ENCODE data around the gene SPG7. TPM values are rescaled to one million over a fixed set of nuclear protein-coding genes. Genes with fewer than 3 reads are reported as not detected.
A peak's percentile ranks its signal among the peaks of the same experiment; 100 is the strongest.

SPG7 gene
- total RNA-seq, 3 donors from 2014 or later (not counting 1 experiment from before 2014, with no cell fraction given): 142 to 195 (median 180) TPM

- H3K27me3 Mint-ChIP-seq (ENCODE audit: low read depth in 2 of 2): no peaks in the 10 kb centered on the region
- DNase-seq (no peak), ATAC-seq (peak; percentile 10 to 25 (median 21))
- Histone ChIP-seq H3K9me3 (ENCODE audit: control insufficient read depth, insufficient read depth, low read length) (peaks cover 4% of the 10 kb centered on the region), H3K36me3 (ENCODE audit: control insufficient read depth, insufficient read depth, low read length) (no peaks in the 10 kb centered on the region), H3K27me3 (ENCODE audit: control insufficient read depth, insufficient read depth, low read length) (no peaks in the 10 kb centered on the region), H3K4me1 (ENCODE audit: control insufficient read depth, insufficient read depth, low read length) (peaks cover 88% of the 10 kb centered on the region), H3K27ac (ENCODE audit: low read length) (no peak overlapping the region), H3K4me3 (ENCODE audit: low read length) (no peak overlapping the region)
- peak overlapping the region; percentile 6 to 52 for H3K27ac Mint-ChIP-seq
- TF ChIP-seq CTCF (IDR thresholded peaks at IDR 0.05): no peak
- no peaks in the 10 kb centered on the region for H3K9me3 Mint-ChIP-seq
- H3K4me3 Mint-ChIP-seq: peak overlapping the region; percentile 67
- intact Hi-C loops (cut with micrococcal nuclease): loop anchor here (1.0 kb wide), 1 partner anchor 8 kb away; no protein-coding TSS in a partner anchor
- H3K36me3 Mint-ChIP-seq: no peaks in the 10 kb centered on the region
- H3K4me1 Mint-ChIP-seq: peaks cover 87% of the 10 kb centered on the region in 2 donors
- WGBS (ENCODE audit: insufficient coverage): 23% methylated on average over 4 of the region's 10 CpGs
Measured at GRCh38 chr16:89476811-89477261, 31.4 kb upstream of the SPG7 start.

GRCh38 chr16:89478576-89479221, 29.5 kb upstream of the SPG7 start:
- Mint-ChIP-seq H3K27me3 (ENCODE audit: low read depth in 2 of 2) (no peaks in the 10 kb centered on the region), H3K4me3 (peak overlapping the region; percentile 79), H3K4me1 (peaks cover 87% of the 10 kb centered on the region in 2 donors), H3K27ac (peak overlapping the region; percentile 78), H3K9me3 (no peaks in the 10 kb centered on the region), H3K36me3 (no peaks in the 10 kb centered on the region)
- Histone ChIP-seq H3K9me3 (ENCODE audit: control insufficient read depth, insufficient read depth, low read length) (peaks cover 4% of the 10 kb centered on the region), H3K36me3 (ENCODE audit: control insufficient read depth, insufficient read depth, low read length) (no peaks in the 10 kb centered on the region), H3K27ac (ENCODE audit: low read length) (no peak overlapping the region), H3K27me3 (ENCODE audit: control insufficient read depth, insufficient read depth, low read length) (no peaks in the 10 kb centered on the region), H3K4me3 (ENCODE audit: low read length) (no peak overlapping the region), H3K4me1 (ENCODE audit: control insufficient read depth, insufficient read depth, low read length) (peaks cover 88% of the 10 kb centered on the region)
- intact Hi-C loops (cut with micrococcal nuclease): no loop called here
- no peak for DNase-seq
- 71% methylated on average over 14 of the region's 14 CpGs for WGBS (ENCODE audit: insufficient coverage)
- TF ChIP-seq CTCF (IDR thresholded peaks at IDR 0.05): no peak
- peak; percentile 21 to 60 (median 53) for ATAC-seq

- WGBS (ENCODE audit: insufficient coverage): 93% methylated on average over 13 of the region's 13 CpGs
- H3K27ac ChIP-seq (ENCODE audit: low read length): no peak overlapping the region
- H3K4me1 Mint-ChIP-seq: peaks cover 87% of the 10 kb centered on the region in 2 donors
- H3K4me3 ChIP-seq (ENCODE audit: low read length): no peak overlapping the region
- no peaks in the 10 kb centered on the region for H3K36me3 ChIP-seq (ENCODE audit: control insufficient read depth, insufficient read depth, low read length)
- H3K27me3 Mint-ChIP-seq (ENCODE audit: low read depth in 2 of 2): no peaks in the 10 kb centered on the region
- peak overlapping the region; percentile 90 for H3K4me3 Mint-ChIP-seq
- H3K36me3 Mint-ChIP-seq: no peaks in the 10 kb centered on the region
- H3K4me1 ChIP-seq (ENCODE audit: control insufficient read depth, insufficient read depth, low read length): peaks cover 86% of the 10 kb centered on the region
- DNase-seq (no peak), ATAC-seq (no peak)
- intact Hi-C loops (cut with micrococcal nuclease): no loop called here
- no peaks in the 10 kb centered on the region for H3K9me3 ChIP-seq (ENCODE audit: control insufficient read depth, insufficient read depth, low read length)
- peak overlapping the region; percentile 66 to 90 for H3K27ac Mint-ChIP-seq
- no peaks in the 10 kb centered on the region for H3K9me3 Mint-ChIP-seq
- TF ChIP-seq CTCF (IDR thresholded peaks at IDR 0.05): no peak
- no peaks in the 10 kb centered on the region for H3K27me3 ChIP-seq (ENCODE audit: control insufficient read depth, insufficient read depth, low read length)
Measured at GRCh38 chr16:89481356-89481955, 26.7 kb upstream of the SPG7 start.

Data from natural killer cell (primary cell).